GM18861 (cell line): ENCODE results near the gene COLEC12.
"Not testable (repeated sequence)": the region's sequence is repeated elsewhere in the genome, so short reads cannot be mapped to it uniquely, and the experiment has no call there.

Experiments
- ATAC-seq: cut with Tn5 transposase; IDR thresholded peaks from one replicate; pipeline ENCODE4 v1.9.1; 2021; ENCODE audit not compliant: unreplicated experiment

The COLEC12 gene

GRCh38 chr18:332007-332406, 168.5 kb downstream of the COLEC12 start:
- no peak for ATAC-seq

GRCh38 chr18:331221-331821, 169.2 kb downstream of the COLEC12 start:
- no peak for ATAC-seq

DNA sequence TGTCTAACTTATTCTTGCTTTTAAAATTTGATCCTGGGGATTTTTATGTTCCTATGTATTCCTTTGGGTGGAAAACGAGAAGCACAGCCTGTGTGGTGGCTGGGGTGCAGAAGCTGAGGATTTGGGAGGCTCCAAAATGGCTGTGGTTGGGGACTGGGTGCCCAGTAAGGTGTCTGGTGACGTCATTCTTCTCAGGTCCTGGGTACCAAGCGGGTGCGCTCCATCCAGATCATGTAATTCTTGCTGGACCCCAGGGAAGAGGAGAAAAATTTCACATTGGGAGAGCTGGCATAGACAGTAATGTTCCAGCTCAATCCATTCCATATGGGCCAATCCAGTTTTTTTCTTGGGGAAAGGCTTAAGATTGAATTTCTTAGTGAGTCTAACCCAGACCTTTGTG, 171.6 kb downstream of the COLEC12 start:
- no peak for ATAC-seq

GRCh38 chr18:326846-327245, 173.7 kb downstream of the COLEC12 start:
- no peak for ATAC-seq

DNA sequence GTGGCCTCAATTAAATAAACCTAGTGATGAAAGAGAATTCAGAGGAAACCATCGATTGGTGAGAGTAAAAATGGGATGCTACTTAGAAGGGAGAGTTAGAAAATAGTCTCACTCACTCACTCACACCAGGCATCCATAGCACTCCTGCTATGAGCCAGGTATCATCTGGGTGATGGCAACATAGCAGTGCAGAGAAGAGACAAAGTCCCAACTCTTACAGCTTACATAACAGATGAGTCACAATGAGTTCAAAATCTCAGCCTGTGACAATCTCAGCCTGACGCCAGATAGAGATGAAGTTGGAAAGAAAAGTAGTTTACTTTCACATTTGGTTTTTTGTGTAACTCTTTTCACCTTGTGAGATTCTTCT, 177.3 kb downstream of the COLEC12 start:
- no peak for ATAC-seq

DNA sequence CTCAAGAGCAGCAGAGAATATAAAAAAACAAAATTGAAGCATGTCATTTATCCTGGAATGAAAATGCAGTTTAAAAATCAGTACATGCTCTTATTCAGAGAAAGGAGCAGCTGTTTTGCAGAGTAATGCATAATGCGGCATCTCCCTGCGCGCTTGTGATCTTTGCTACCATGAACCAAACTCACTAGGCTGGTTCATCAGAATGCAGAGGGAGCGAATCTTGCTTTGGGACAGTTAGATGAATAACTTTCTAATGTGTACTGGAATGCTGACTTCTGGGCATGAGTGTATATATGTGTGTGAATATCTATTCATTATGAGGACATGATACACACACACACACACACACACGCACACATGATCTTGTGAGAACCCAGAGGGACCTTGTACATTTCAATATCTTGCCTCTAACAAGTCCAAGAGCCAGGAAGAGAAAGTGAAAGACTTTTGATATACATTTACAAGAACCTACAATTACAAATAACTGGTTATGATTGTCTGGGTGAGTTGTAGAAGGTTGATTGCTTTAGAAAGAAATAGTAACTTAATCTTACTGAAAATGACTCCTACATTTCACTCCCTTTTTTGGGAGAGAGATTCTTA, 178.5 kb downstream of the COLEC12 start:
- ATAC-seq, result no peak

- ATAC-seq, result no peak
Observed at GRCh38 chr18:320155-320554, 180.3 kb downstream of the COLEC12 start.

DNA sequence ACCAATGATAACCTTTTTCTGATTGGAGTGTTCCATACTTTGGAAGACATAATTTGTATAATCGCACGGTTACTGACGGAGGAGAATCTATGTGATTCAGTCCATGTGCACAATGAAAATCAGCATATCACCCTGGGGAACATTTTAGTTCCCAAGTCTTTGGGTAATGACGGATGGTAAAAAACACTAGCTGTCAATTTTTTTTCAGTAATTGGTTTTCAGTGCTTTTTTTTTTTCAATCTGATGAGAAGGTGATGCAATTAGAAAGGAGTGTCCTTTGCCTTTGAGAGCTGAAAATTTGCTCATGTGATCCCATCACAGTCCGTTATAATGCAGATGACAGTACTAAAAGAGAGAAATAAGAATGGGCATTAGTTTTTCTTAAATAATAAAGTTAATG, 180.8 kb downstream of the COLEC12 start:
- ATAC-seq, result no peak

DNA sequence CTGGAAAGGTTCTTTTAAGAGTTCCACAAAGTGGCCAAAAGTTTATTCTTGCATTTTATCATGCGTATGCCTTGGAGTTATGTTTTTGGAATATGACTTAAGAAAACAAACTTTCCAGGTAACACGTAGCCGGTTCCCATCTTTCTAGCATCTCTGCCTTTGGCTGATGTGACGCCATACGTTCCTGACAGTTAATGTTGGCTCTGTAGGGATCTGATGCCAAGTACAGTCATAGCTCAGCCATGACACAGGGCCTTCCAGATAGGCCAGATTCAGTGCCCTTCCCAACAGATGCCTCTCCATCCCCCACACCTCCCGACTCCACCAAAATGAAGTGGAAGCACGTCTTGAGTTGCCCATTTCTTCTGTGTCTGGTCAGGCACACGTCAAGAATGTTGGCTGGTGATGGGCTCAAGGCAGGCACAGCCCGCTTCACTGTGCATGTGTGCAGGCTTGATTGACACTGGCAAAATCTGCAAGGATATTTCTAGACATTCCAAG, 181.7 kb downstream of the COLEC12 start:
- ATAC-seq, result no peak

GRCh38 chr18:317618-318017, 182.9 kb downstream of the COLEC12 start:
- no peak for ATAC-seq

DNA sequence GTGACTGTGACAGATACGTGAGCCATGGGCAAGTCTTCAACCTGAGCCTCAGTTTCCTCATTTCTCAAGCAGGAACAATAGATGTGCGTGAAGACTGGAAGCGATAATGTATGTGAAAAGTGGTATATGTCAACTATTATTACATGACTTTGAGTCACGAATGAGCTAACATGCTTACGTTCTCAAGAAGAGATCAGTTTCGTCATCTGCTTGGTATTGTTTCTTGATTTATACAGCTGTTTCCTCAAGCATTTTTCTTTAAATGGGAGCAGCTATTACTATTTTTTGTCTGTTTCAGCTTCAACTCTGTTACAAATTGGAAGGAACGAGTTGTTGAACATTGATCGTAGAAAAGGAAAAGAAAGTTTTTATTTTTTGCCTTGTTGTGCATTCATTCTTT, 184.1 kb downstream of the COLEC12 start:
- ATAC-seq, result no peak

- no peak for ATAC-seq
Observed at GRCh38 chr18:313931-314330, 186.6 kb downstream of the COLEC12 start.

DNA sequence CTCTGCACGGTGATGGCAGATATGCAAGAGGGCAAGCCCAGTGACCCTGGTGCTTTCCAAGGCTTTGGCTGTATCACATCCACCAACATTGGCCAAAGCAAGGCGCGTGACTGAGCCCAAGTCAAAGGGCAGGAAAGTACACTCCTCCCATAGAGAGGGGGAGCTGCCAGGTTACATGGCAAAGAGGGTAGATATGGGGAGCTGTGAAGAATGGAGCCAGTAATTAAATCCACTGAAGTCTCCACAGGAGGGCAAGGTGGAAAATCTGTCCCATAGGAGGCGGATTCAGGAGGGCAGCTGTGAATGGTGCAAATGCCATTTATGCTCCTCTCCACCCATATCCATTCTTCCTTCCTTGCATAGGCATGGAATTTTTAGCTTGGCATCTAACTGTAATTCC, 188.1 kb downstream of the COLEC12 start:
- no peak for ATAC-seq

DNA sequence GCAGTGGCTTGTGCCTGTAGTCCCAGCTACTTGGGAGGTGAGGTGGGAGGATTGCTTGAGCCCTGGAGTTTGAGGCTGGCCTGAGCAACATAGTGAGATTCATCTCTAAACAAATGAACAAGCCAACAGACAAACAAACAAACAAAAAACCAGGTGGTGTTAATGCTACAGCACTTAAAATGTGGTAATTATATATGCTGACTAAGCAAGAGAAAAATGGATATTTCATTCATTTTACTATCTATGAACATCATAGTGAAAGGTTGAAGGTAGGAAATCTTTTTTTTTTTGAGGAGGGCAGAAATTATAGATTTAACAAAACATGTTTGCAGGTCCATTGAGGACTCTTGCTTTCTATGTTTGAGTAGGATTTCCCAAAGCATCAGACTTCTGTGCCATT, 190.5 kb downstream of the COLEC12 start:
- ATAC-seq, result no peak

- not testable (repeated sequence) for ATAC-seq
Observed at GRCh38 chr18:308086-308485, 192.4 kb downstream of the COLEC12 start.

DNA sequence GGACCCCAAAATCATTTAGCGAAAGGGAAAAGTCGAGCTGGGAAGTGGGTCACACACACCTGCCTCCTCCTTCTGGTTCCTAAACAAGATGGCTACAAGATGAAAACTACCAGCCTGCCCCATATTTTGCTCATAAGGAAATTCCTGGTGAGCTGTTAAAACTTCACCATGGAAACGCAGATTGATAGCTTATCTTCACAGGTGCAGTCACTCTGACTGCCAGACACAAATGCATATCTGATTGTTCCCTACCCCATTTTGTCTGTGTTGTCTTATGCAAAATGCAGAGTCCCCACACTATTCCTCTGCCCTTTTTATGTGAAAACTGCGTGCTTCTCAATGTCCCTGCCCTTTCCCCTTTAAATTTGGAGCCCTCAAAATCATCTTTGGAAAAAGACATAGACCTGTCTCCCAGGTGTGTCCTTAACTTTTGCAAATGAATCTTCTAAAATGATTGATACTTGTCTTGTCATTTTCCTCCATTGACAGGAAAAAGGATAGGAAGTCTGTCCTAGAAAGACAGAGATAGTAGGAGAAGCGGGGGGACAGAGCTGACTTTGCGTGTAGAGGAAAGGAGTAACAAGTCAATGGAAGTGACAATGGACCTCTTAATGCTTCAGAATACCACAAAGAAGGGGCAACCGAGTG, 193.8 kb downstream of the COLEC12 start:
- ATAC-seq, result no peak

DNA sequence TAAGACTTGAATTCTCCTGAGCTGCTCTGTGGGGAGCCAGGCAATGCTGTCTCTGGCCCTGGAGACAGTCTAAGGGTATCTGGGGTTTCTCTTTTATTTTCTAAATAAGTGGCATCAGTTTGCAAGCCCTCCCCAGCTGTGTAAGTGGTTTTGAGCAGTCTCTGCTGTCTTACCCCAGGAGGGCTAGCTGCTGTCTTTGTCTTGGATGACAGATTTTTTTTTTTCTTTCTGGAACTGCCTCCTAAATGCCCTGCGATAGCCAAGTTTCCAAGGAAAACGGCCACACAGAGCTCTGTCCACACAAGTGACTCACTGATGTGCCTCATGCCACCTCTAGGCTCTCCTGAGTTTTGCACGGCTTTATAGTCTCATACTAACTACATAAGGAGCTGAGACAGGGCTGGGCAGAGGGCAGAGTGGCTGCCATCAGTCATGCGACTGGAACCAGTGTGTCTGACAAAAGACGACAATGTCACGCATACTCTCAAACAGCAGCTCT, 195.4 kb downstream of the COLEC12 start:
- ATAC-seq, result no peak

- no peak for ATAC-seq
Observed at GRCh38 chr18:303607-304006, 196.9 kb downstream of the COLEC12 start.

- ATAC-seq, result no peak
Observed at GRCh38 chr18:303011-303410, 197.5 kb downstream of the COLEC12 start.

DNA sequence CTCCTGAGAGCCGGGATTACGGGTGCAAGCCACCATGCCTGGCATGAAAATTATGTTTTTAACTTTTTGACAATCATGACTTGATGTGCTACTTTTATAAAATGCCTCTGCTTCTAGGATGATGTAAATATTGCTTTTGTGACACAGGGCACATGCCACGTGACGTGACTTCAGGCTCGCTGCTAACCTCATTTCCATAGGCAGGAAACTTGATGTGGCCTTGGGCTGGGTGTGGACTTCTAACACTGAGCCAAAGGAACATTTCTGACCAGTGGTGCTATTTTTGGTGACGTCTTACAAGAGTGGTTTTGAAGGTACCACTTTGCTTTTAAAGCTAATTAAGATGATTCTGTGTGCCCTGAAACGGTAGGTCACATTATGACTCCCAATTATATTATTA, 198.4 kb downstream of the COLEC12 start:
- no peak for ATAC-seq

- ATAC-seq, result no peak
Observed at GRCh38 chr18:297936-298335, 202.6 kb downstream of the COLEC12 start.

- ATAC-seq, result no peak
Observed at GRCh38 chr18:295756-296490, 204.6 kb downstream of the COLEC12 start.
